Endothelial cell (in vitro differentiated cells): ENCODE results near the gene GUCY1A2. TPM values are rescaled to one million over a fixed set of nuclear protein-coding genes. Genes with fewer than 3 reads are reported as not detected.

Source experiments
- DNase-seq: peaks from one replicate; pipeline ENCODE4 v3.0.0; 2021; ENCODE audit warnings: low spot score
- H3K27ac Mint-ChIP-seq: one replicate; pipeline ENCODE4 v1.8.0; 2021; ENCODE audit warnings: mixed read lengths, inconsistent platforms; ENCODE audit not compliant: unreplicated experiment
- H3K27me3 Mint-ChIP-seq: one replicate; pipeline ENCODE4 v1.8.0; 2021; ENCODE audit warnings: mild to moderate bottlenecking, moderate library complexity, mixed read lengths, inconsistent platforms; ENCODE audit not compliant: unreplicated experiment
- H3K36me3 Mint-ChIP-seq: one replicate; pipeline ENCODE4 v1.8.0; 2021; ENCODE audit warnings: mild to moderate bottlenecking, low read depth, mixed read lengths, inconsistent platforms; ENCODE audit not compliant: unreplicated experiment
- H3K4me1 Mint-ChIP-seq: one replicate; pipeline ENCODE4 v1.8.0; 2021; ENCODE audit warnings: mild to moderate bottlenecking, mixed read lengths, inconsistent platforms; ENCODE audit not compliant: unreplicated experiment
- H3K4me3 Mint-ChIP-seq: one replicate; pipeline ENCODE4 v1.8.0; 2021; ENCODE audit warnings: mild to moderate bottlenecking, mixed read lengths, inconsistent platforms; ENCODE audit not compliant: unreplicated experiment
- H3K9me3 Mint-ChIP-seq: one replicate; pipeline ENCODE4 v1.8.0; 2021; ENCODE audit warnings: mixed read lengths, inconsistent platforms; ENCODE audit not compliant: unreplicated experiment
- total RNA-seq: library from RNA; stranded (reverse); fragmentation: NEBNext Ultra II Directional; extraction: Animal tissue kit (Norgen Biotek cat#: 25700); gene quantifications from one replicate; pipeline ENCODE4 v1.2.1, GENCODE V29; 2021; ENCODE audit not compliant: unreplicated experiment
- TF ChIP-seq, protein P1 (sequence below): fragments of 200-600 bp; sonication (generic); IDR thresholded peaks from one replicate; pipeline ENCODE4 v1.5.0; 2021; ENCODE audit warnings: antibody characterized with exemption; ENCODE audit not compliant: unreplicated experiment

The GUCY1A2 gene
- total RNA-seq, 1 donor from 2014 or later: 0.10 TPM

DNA sequence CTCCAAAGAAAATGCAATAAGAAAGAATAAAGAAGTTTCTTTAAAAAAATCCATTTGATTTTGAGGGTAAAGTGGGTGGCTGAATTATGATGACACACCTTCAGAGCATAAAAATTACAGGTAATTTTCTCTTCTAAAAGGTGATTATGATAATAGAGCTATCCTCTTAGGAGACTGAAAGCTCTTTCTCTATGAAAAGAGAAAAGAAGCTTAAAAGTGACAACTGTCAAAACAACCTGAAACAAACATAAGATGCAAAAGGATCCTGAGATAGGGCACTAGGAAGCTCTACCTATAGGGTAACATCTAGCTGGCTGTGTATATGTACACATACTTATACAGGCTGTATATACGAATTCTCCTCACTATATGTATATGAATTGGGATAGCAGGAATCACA lies 270.2 kb downstream of the GUCY1A2 start:
- H3K4me1 Mint-ChIP-seq: no peaks in the 10 kb centered on the region
- H3K4me3 Mint-ChIP-seq: no peak overlapping the region
- H3K9me3 Mint-ChIP-seq: no peaks in the 10 kb centered on the region
- TF ChIP-seq, protein P1, sequence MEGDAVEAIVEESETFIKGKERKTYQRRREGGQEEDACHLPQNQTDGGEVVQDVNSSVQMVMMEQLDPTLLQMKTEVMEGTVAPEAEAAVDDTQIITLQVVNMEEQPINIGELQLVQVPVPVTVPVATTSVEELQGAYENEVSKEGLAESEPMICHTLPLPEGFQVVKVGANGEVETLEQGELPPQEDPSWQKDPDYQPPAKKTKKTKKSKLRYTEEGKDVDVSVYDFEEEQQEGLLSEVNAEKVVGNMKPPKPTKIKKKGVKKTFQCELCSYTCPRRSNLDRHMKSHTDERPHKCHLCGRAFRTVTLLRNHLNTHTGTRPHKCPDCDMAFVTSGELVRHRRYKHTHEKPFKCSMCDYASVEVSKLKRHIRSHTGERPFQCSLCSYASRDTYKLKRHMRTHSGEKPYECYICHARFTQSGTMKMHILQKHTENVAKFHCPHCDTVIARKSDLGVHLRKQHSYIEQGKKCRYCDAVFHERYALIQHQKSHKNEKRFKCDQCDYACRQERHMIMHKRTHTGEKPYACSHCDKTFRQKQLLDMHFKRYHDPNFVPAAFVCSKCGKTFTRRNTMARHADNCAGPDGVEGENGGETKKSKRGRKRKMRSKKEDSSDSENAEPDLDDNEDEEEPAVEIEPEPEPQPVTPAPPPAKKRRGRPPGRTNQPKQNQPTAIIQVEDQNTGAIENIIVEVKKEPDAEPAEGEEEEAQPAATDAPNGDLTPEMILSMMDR: no peak
- no peak for DNase-seq
- H3K36me3 Mint-ChIP-seq: no peaks in the 10 kb centered on the region
- no peaks in the 10 kb centered on the region for H3K27me3 Mint-ChIP-seq
- no peak overlapping the region for H3K27ac Mint-ChIP-seq

DNA sequence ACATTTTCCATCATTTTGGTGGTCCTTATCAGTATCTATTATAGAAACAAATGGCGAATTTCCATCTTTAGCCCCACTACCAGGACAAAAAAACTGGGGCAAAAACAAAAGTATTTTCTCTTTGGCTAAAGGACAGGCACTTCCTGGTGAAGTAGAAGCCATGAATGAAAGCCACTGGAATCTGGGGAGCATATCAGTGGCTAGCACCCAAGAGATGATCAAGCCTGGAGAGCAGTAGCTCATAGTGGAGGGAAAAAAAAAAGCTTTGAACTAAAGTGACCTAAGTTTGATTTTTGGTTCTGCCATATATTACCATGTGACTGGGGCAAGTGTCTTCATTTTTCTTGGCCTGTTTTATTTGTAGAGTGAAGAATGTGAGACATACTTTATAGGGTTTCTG lies 272.3 kb downstream of the GUCY1A2 start:
- no peak overlapping the region for H3K27ac Mint-ChIP-seq
- no peaks in the 10 kb centered on the region for H3K4me1 Mint-ChIP-seq
- no peak for DNase-seq
- H3K9me3 Mint-ChIP-seq: no peaks in the 10 kb centered on the region
- no peak overlapping the region for H3K4me3 Mint-ChIP-seq
- H3K36me3 Mint-ChIP-seq: no peaks in the 10 kb centered on the region
- no peaks in the 10 kb centered on the region for H3K27me3 Mint-ChIP-seq
- TF ChIP-seq, protein P1: no peak

DNA sequence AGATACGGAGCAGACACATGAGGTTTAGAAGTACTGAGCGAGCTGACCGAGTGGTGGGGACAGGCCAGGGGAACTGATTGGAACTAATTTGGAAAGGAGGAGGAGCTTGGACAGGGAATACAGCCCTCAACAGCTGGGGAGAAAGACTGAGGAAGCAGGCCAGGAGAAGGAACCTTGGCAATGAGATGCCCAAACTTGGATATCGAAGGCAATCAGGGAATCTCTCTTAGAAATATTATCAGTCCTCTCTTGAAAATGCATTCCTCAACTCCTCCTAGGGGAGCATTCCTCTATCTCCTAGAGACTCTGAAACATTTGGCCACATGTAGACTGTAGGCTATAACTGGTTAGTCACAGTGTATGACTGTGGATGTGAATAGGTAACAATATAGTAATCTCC lies 284.6 kb downstream of the GUCY1A2 start:
- no peak overlapping the region for H3K4me3 Mint-ChIP-seq
- no peaks in the 10 kb centered on the region for H3K27me3 Mint-ChIP-seq
- TF ChIP-seq, protein P1: no peak
- no peaks in the 10 kb centered on the region for H3K36me3 Mint-ChIP-seq
- H3K4me1 Mint-ChIP-seq: no peaks in the 10 kb centered on the region
- no peak for DNase-seq
- no peak overlapping the region for H3K27ac Mint-ChIP-seq
- no peaks in the 10 kb centered on the region for H3K9me3 Mint-ChIP-seq

DNA sequence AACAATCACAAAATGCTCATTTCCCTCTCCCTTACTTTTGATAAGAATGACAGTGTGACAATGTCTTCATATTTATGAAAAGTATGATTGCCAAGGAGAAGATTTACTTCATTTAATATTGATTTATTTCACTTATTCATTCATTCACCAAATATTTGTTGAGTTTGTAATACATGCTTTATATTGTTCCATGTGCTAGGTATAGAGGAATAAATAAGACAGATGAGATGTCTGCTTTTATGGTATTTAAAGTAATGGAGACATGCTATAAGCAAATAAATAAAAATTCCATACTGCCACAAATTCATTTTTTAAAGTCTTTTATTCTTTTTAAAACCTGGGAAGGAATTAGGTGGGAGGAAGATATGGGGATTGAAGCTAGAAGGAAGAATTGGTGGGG lies 289.4 kb downstream of the GUCY1A2 start:
- H3K4me3 Mint-ChIP-seq: no peak overlapping the region
- H3K4me1 Mint-ChIP-seq: no peaks in the 10 kb centered on the region
- no peak overlapping the region for H3K27ac Mint-ChIP-seq
- H3K36me3 Mint-ChIP-seq: no peaks in the 10 kb centered on the region
- no peaks in the 10 kb centered on the region for H3K27me3 Mint-ChIP-seq
- H3K9me3 Mint-ChIP-seq: no peaks in the 10 kb centered on the region
- no peak for DNase-seq
- TF ChIP-seq, protein P1: no peak

DNA sequence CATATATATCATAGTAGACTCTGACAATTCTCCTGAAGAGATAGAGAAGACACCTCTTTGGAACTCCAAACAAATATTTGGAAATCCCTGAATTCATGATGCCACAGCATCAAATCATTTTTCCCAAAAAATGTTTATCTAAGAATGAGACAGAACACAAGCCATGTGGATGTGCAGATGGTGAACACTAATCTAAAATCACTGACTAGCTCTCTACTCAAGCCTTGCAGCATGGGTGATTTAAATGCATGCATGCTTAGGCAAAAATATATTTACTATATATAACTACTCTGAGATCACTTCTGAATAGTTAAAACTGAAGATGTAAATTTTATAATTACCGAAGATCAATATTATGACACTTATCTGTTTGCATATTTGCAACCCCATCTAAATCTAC lies 289.9 kb downstream of the GUCY1A2 start:
- no peak overlapping the region for H3K27ac Mint-ChIP-seq
- H3K27me3 Mint-ChIP-seq: no peaks in the 10 kb centered on the region
- TF ChIP-seq, protein P1: no peak
- no peak for DNase-seq
- H3K4me3 Mint-ChIP-seq: no peak overlapping the region
- H3K36me3 Mint-ChIP-seq: no peaks in the 10 kb centered on the region
- H3K9me3 Mint-ChIP-seq: no peaks in the 10 kb centered on the region
- no peaks in the 10 kb centered on the region for H3K4me1 Mint-ChIP-seq
